ENCODE data around the gene POLR2B.
"Not testable (repeated sequence)": the region's sequence is repeated elsewhere in the genome, so short reads cannot be mapped to it uniquely, and the experiment has no call there.

Gene POLR2B

DNA sequence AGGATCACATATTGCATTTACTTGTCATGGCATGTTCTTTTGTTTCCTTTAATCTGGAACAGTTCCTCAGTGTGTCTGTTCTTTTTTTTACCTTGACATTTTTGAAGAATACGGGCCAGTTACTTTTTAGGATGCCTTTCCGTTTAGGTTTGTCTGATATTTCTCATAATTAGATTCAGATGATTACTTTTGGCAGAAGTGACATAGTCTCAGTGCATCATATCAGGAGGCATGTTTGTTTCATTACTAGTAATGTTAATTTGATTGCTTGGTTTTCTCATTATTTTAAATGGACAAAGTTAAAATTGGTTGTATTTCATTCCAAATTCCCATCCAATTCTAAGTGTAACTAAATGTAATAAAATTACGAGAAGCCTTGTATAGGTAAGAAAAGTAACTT, 8.3 kb downstream of the POLR2B start:
- no peak for DNase-seq (ENCODE audit: low spot score)

DNA sequence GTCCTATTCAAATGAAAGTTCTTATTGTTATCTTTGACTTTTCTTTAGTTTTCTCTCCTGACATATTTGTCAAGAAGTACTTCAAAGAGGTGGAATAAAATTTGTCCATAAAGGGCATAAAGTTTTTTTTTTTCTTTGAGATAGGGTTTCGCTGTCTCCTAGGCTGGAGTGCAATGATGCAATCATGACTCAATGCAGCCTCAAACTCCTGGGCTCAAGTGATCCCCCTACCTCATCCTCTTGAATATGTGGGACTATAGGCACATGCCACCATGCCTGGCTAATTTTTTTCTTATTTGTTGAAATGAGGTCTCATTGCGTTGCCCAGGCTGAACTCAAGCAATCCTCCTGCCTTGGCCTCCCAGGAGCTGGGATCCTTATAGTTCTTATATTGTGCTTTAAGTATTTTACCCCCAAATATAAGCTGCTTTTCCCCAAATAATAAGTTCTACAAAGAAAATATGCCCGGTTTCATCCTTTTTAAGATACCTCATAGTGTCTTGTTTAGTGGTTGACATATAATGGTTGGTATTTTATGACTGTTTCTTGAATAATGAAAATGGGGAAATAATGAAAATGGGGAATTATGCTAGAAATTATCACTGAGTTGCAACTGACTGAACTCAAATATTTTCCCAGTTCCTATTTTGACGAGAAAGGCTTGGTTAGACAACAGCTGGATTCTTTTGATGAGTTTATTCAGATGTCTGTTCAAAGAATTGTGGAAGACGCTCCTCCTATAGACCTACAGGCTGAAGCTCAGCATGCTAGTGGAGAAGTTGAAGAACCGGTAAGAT, 11.6 kb downstream of the POLR2B start:
- no peak for DNase-seq (ENCODE audit: low spot score)

DNA sequence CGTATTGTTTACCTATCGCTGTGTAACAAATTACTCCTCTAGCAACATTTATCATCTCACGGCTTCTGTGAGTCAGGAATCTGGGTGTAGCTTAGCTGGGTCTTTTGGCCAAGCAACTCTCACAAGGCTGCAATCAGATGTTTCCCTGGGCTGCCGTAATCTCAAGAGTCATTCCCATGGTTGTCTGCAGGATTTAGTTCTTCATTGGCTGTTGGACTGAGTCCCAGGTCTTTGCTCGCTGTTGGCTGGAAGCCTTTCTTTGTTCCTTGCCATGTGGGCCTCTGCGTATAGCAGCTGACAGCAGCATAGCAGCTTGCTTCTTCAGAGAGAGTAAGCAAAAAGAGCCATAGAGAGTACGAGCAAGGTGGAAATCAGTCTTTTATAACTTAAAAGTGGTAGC, 16.8 kb downstream of the POLR2B start:
- peak; percentile 75 for DNase-seq (ENCODE audit: low spot score)

DNA sequence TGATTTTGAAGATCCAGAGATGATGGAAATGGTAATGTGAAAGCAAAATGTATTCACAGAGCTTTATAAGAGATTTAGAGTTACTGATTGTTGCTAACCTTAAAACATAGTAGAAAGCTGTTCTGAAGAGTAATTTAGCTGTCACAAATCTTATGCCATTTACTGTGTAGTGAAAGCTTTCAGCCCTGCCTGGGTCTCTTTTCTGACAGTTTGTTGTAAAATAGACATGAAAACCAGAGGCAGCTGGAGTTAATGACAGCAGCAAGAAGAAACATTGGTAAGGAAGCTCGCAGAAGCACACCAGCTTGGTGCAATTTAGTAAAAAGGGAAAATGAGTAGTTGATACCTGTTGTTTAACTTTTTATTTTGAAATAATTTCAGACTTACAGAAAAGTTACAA, 21.1 kb downstream of the POLR2B start:
- DNase-seq (ENCODE audit: low spot score) = no peak

DNA sequence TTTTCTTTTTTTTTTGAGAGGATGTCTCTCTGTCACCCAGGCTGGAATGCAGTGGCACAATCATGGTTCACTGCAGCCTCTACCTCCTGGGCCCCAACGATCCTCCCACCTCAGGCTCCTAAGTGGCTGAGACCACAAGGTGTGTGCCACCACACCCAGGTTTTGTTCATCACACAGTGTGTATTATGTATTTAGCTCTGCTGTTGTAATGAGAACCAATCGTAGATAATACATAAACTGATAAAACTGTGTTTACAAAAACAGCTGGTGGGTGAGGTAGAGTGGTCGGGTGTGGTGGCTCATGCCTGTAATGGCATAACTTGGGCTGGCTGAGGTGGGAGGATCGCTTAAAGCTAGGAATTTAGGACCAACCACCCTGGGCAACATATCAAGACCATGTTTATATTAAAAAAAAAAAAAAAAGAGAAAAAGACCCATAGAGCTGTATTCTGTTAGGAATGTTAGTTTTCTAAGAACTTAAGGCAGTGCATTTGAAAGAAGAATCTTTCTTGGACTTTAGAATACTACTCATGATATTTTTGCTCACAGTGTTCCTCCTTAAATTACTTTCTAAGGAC, 34.9 kb downstream of the POLR2B start:
- peak; percentile 9 for DNase-seq (ENCODE audit: low spot score)

DNA sequence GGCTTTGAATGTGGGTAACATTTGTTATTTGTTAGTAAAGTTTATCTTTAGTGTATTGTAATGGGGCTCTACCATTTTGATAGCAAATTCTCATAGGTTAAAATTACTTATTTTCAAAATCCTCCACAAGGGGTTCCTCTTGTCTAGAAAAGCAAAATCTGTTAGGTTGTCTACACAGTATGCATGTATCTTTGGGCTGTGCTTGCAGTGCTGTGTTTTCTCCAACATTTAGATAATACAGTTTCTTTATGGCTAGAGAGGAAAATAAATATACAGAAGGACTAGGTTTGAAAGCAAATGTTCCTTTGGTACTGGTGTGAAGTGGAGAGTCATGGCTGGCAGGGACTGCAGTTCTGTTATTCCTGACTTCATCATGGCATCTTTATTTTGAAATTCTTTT, 40.3 kb downstream of the POLR2B start:
- DNase-seq (ENCODE audit: low spot score) = no peak

DNA sequence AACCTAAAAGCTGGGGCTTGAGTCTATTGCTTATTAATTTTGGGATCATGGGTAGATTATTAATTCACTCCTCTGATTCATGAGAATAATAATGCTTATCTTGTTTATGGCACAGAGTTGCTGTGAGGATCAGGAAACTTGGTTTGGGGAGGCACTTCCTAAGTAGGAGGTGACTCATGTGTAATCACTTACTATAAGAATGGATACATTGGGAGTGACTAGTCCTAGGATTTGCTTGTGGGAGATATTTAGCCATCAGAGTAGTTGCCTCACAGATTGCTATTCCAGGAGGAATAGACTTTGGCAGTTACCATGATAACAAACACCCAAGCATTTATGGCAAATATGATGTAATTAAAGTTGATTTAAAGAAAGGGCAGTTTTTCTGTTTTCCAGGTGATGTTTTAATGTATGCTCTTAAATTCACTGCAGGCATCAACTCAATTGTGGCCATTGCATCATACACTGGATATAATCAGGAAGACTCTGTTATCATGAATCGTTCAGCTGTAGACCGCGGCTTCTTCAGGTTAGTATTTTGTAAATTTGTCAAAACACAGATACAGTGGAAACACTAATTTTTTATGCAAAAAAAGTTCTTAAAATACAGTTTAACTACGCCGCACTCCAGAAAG, 41.9 kb downstream of the POLR2B start:
- DNase-seq (ENCODE audit: low spot score) = peak; percentile 60

DNA sequence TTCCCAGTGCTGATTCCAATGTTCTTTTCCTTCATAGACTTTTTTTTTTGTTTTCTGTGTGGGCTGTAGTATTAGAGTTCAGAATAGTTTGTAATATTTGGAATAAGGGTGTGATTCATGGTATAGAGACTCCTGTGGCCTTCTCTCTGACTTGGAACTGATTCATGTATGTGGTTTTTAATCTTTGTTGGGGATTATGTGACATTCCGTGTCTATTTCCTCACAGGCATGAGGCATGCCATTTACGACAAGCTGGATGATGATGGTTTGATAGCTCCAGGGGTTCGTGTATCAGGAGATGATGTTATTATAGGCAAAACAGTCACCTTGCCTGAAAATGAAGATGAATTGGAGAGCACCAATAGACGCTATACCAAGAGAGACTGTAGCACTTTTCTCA, 44.4 kb downstream of the POLR2B start:
- peak; percentile 58 for DNase-seq (ENCODE audit: low spot score)

DNA sequence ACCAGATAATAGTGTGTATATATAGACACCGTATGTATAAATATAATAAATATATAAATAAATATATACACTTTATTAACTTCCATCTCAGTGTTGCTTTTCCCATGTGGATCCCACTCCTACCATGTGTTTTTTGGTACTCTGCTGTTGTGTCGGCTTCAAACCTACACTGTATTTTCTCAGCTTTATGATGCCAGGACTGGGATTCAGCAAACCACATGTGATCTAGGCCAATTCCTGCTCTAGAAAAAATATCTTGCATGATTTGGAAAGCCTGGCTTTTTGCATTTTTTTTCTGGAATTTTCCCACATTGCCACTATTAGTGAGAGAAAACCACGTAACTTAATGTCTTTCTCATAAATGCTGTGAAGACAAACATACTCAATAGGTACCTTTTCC, 55.8 kb downstream of the POLR2B start:
- DNase-seq (ENCODE audit: low spot score) = no peak

DNA sequence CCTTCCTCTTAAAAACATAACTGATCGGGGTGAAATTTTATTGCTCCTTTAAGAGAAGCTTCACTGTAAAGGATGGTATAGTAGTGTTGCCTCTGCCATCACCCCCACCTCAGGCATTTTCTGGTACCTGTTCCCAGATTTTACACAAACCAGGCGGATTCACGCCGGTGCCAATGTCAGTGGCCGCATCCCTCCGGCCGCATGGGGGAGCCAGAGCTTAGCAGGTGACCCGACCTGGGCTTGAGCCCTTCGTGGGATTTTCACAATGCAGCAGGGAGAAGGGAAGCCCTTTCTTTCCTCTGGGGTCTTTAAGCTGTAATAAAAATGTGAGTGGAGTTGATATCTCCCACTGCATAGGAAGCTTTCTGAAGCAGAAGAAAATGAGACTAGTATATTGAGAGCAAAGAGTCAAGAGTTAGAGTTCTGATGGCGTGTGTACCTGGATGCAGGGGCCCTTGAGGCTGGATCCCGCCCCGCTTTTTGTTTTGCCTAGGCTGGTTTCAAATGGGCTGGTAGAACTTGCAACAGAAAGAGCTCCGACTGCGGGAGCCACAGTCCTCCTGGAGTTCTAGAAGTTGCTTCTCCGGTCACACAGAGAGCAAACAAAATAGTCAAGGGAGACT, 59.4 kb downstream of the POLR2B start:
- DNase-seq (ENCODE audit: low spot score) = peak; percentile 43

DNA sequence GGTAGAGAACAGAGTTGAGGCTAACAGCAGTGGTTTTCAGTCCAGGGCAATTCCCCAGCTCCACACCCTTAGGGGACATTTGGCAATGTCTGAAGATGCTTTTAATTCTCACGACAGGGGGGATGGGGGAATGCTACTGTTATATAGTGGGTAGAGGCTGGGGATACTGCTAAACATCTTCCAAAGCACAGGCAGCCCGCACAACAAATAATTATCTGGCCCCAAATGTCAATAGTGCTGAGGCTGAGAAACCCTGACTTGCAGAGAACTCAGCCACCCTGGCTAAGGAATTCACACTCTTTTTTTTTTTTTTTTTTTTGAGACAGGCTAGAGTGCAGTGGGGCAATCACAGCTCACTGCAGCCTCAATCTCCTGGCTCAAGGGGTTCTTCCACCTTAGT, 60.6 kb downstream of the POLR2B start:
- DNase-seq (ENCODE audit: low spot score) = no peak

DNA sequence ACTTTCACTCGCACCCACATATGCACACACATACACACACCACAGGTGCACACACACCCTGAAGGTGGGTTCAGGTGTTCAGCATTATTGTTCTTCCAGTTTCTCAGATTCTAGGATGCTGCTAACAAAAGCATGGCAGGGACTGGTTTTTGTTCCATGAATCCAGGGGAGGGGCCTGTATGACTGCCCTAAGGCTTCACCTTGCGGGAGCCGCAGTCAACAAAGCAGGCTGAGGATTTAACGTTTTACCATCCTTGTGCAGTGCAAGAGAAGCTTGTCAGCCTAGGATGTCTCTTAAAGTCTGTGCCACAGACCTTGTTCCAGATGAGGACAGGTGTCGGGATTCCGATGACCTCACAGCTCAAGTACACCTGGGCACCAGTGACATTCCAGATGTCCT, 61.8 kb downstream of the POLR2B start:
- no peak for DNase-seq (ENCODE audit: low spot score)

DNA sequence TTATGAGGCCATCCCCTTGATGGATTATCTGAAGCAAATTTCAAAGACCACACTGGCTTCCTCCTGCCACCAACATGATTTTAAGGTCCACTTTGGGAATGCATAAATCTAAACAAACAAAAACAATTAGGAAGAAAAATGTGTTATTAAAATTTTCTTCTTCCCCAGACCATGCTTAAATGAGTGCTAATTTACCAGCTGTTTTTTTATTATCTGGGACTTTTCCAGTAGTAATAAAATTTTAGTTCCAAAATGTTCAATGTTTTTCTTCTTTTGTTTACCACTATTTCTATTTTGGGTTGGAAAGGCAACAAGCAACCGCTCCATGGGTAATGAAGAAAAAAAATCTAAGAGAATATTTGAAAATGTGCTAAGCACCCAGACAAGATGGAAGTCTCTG, 62.3 kb downstream of the POLR2B start:
- no peak for DNase-seq (ENCODE audit: low spot score)

DNA sequence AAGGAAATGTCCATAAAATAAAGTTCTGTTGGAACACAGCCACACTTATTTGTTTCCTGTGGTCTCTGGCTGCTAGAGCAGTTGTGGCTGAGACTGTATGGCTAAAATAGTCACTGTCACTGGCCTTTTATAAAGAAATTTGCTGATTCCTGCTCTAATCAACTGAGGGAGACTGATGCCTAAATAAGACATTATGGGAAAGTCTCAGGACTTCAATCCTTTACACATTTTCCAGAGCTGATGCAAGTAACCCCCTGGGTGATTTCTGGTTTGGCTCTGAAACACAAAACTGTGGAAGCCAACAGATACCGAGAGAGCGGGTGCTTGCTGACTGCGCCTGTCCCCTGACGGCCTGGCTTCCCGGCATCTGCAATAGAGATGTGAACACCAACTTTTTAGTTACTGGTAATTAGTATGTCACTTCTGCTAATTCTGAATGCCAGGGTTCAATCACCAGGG, 64.0 kb downstream of the POLR2B start:
- DNase-seq (ENCODE audit: low spot score) = no peak

DNA sequence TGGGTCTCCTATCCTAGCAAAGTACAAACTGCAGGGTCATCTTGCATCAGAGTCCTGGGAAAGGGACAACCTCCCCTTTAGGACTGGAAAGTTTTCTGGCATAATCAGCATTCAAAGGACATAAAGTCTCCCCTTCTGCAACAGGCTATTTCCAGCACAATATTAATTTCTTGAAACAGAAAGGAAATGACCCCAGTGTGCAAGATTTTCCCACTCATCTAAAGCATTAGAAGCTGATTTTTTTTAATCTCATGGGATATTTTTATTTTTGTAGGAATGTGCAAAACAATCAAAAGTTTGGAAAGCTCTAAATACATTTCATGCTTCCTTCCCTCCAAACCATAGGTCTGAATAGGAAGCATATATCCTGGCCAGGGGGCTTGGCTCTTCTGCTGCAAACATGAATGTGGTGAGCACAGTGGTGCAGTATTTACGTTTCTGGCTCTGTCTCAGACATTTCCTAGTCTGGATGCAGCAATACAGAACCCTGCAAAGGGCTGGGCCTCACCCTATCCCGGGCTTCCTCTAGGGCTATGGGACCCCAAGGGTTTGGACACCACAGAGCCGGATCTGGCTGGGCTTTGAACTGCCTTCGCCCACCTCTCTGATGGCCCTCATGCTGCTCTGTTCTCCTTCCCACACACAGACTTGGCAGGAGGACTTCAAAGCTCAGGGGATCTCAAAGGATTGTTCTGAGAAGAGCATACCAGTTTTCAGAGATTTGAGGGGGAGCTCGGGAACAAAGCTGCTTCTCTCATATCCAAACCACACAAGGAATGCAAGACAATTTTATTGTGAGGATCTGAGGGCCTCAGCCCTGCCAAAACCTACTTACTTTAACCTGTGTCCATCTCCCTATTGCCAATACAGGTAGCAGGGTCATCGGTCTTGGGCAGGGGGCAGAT, 64.9 kb downstream of the POLR2B start:
- peak; percentile 15 for DNase-seq (ENCODE audit: low spot score)

DNA sequence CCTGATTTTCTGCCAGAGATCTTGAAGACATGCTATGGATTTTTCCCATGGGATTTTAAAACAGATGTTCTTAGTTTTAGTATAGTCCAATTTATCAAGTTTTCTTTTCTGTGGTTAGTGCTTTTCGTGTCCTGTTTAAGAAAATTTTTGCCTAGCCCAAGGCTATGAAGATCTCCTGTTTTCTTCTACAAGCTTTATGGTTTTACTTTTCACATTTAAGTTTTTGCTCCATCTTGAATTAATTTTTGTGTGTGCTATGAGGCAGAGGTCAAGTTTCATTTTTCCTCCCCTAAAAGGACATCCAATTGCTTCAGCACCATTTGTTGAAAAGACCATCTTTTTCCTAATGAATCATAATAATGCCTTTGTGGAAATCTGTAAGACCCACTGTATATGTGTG, 65.6 kb downstream of the POLR2B start:
- DNase-seq (ENCODE audit: low spot score) = no peak

DNA sequence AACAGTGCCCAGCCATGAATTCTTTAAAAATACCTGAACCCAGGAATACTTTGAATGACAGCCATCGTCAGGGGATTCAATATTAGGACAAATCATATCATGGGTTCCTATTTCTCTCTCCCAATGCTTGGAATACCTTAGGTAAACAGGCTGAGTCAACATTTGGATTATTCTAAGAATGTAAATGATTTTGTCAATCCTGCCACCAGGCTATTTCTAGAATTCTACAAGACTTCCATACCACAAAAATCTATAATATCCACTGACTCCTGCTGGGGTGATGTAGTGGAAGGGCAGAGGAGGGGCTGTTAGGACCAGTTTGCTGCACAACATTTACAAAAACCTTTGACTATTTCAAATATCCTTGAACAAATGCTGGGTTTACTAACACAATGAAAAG, 66.3 kb downstream of the POLR2B start:
- DNase-seq (ENCODE audit: low spot score) = peak; percentile 44

DNA sequence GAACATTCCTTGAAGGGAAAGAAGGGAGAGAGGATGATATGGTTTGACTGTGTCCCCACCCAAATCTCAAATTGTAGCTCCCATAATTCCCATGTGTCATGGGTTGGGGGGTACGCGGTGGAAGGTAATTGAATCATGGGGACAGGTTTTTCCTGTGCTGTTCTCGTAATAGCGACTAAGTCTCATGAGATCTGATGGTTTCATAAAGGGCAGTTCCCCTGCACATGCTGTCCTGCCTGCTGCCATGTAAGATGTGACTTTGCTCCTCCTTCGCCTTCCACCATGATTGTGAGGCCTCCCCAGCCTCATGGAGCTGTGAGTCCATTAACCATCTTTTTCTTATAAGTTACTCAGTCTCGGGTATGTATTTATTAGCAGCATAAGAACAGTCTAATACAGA, 68.3 kb downstream of the POLR2B start:
- DNase-seq (ENCODE audit: low spot score) = not testable (repeated sequence)

DNA sequence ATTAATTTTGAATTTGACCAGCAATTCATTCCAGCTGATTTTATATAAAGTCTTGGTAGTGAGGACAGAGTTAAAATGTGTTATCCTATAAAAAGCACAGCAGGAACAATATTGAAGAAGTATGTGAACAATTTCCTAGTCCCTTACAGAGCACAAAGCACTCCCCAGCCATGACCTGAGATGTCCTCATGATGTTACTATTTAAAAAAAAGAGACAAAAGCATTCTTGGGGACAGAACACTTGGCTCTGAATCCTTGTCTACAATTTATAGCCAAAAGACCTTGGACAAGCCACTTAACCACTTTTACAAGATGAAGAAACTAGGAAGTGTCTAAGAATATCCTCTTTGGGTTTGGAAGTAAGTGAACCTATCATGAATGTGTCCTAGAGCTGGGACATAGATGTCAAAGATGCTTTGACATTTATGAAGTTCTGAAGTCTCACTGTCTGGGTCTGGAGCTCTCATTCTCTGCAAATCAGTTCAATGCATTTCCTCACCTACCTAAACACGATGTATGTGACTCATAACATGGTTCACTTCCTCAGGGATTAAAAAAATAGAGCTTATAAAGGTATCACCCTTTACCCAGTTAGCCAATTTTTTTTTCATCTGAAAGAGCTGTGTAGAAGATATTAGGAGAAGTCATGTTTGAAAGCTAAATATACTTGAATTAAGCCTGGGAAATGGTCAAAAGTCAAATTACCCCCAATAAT, 70.1 kb downstream of the POLR2B start:
- DNase-seq (ENCODE audit: low spot score) = no peak

DNA sequence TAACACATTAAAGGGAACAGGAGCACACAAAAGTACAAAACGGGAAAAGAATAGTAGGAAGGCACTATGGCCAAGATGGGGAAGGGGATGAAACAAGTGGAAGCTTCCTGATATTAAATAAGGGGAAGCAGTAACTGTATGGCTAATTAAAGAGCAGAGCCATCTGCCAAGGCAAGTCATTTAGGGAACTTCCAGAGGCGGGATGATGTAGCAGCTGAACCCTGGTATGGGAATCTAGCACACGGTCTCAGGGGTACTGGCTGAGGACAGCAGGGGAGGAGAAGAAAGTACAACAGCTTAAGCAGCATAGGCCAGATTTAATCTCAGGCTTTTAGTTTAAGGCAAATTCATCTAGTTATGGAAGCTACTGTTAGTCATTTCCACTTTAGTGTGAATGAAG, 72.4 kb downstream of the POLR2B start:
- DNase-seq (ENCODE audit: low spot score) = no peak

DNA sequence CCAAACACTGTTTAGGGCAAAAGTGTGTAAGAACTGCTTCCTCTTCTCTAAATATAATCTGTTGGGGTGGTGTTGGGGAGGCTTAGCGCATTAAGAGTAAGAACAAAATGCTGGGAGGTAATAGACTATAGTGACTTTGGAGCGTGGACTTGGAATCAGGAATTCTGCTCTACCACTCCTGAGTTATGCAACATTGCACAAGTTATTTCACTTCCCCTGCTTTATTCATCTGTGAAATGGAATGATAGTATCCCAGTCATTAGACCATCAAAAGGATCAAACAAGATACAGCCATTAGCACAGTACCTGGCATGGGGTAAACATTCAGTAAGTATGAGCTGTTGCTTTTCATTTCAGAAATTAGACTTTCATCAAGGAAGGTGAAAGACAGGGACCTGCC, 72.8 kb downstream of the POLR2B start:
- no peak for DNase-seq (ENCODE audit: low spot score)

Data from AG08396 (cell line).